Trophoblast cell (in vitro differentiated cells and primary cell): ENCODE data around the gene SLC22A23.

Experiments
- DNase-seq, 2 donors: peaks; one replicate each; pipeline ENCODE4 v3.0.0-alpha.2; 2016
- H2AFZ ChIP-seq: 2 replicates; pipeline ENCODE4 v1.6.1; 2013; ENCODE audit warnings: low read length, moderate library complexity, mild to moderate bottlenecking; ENCODE audit not compliant: insufficient read depth, poor library complexity
- H2AK5ac ChIP-seq: 2 replicates; pipeline ENCODE4 v1.6.1; 2013; ENCODE audit warnings: mild to moderate bottlenecking, low read length
- H2BK120ac ChIP-seq: 2 replicates; pipeline ENCODE4 v1.6.1; 2013; ENCODE audit warnings: low read length, mild to moderate bottlenecking, moderate library complexity; ENCODE audit not compliant: insufficient read depth, poor library complexity
- H2BK12ac ChIP-seq: 2 replicates; pipeline ENCODE4 v1.6.1; 2013; ENCODE audit warnings: mild to moderate bottlenecking, low read length, moderate library complexity
- H2BK5ac ChIP-seq: 2 replicates; pipeline ENCODE4 v1.6.1; 2013; ENCODE audit warnings: low read length, low read depth, moderate library complexity, mild to moderate bottlenecking; ENCODE audit not compliant: poor library complexity
- H3K14ac ChIP-seq: 2 replicates; pipeline ENCODE4 v1.6.1; 2013; ENCODE audit warnings: mild to moderate bottlenecking, low read length
- H3K18ac ChIP-seq: 2 replicates; pipeline ENCODE4 v1.6.1; 2013; ENCODE audit warnings: mild to moderate bottlenecking, low read length
- H3K23ac ChIP-seq: 2 replicates; pipeline ENCODE4 v1.6.1; 2013; ENCODE audit warnings: low read length
- H3K27ac ChIP-seq: 2 replicates; pipeline ENCODE4 v1.5.1; 2013; ENCODE audit warnings: low read depth, mild to moderate bottlenecking, inconsistent platforms, low read length, moderate library complexity
- H3K27me3 ChIP-seq: 2 replicates; pipeline ENCODE4 v1.6.1; 2013; ENCODE audit warnings: inconsistent platforms, mild to moderate bottlenecking, low read length, moderate library complexity; ENCODE audit not compliant: insufficient read depth
- H3K36me3 ChIP-seq, 2 experiments: 1 replicate in 1 of 2; 2 replicates in 1 of 2; pipeline ENCODE4 v1.6.1; 2013; ENCODE audit warnings: low read length in 2 of 2, mild to moderate bottlenecking in 2 of 2, moderate library complexity in 1 of 2; ENCODE audit not compliant: insufficient read depth in 2 of 2, control insufficient read depth in 1 of 2
- H3K4ac ChIP-seq: 2 replicates; pipeline ENCODE4 v1.6.1; 2013; ENCODE audit warnings: low read depth, mild to moderate bottlenecking, low read length, moderate library complexity
- H3K4me1 ChIP-seq, 2 experiments: 1 replicate in 1 of 2; 2 replicates in 1 of 2; pipeline ENCODE4 v1.6.1; 2013; ENCODE audit warnings: low read length in 2 of 2, mild to moderate bottlenecking in 2 of 2, moderate library complexity in 1 of 2; ENCODE audit not compliant: insufficient read depth in 2 of 2, control insufficient read depth in 1 of 2
- H3K4me2 ChIP-seq: 2 replicates; pipeline ENCODE4 v1.6.1; 2013; ENCODE audit warnings: inconsistent platforms, mild to moderate bottlenecking, low read length, moderate library complexity
- H3K4me3 ChIP-seq: 2 replicates; pipeline ENCODE4 v1.5.1; 2013; ENCODE audit warnings: mild to moderate bottlenecking, low read depth, low read length, inconsistent platforms
- H3K79me1 ChIP-seq: one replicate; pipeline ENCODE4 v1.6.1; 2013; ENCODE audit warnings: low read length
- H3K79me2 ChIP-seq: 2 replicates; pipeline ENCODE4 v1.6.1; 2013; ENCODE audit warnings: low read length, mild to moderate bottlenecking; ENCODE audit not compliant: control insufficient read depth, insufficient read depth, poor library complexity
- H3K9ac ChIP-seq: 2 replicates; pipeline ENCODE4 v1.6.1; 2013; ENCODE audit warnings: mild to moderate bottlenecking, low read length
- H3K9me3 ChIP-seq: 2 replicates; pipeline ENCODE4 v1.6.1; 2013; ENCODE audit warnings: low read depth, mild to moderate bottlenecking, control low read depth, inconsistent platforms, low read length; ENCODE audit not compliant: insufficient read depth
- H4K12ac ChIP-seq: 2 replicates; pipeline ENCODE4 v1.6.1; 2013; ENCODE audit warnings: low read depth, mild to moderate bottlenecking, low read length, moderate library complexity
- H4K8ac ChIP-seq: 2 replicates; pipeline ENCODE4 v1.6.1; 2013; ENCODE audit warnings: low read depth, mild to moderate bottlenecking, low read length, moderate library complexity
- H4K91ac ChIP-seq: one replicate; pipeline ENCODE4 v1.6.1; 2013; ENCODE audit warnings: low read depth, mild to moderate bottlenecking, low read length, moderate library complexity
- WGBS: extraction: QIAGEN DNeasy Blood & Tissue Kit; methylation state at CpG from one replicate; pipeline ENCODE4 v1.1.7; 2013; ENCODE audit warnings: missing lambda C conversion rate; ENCODE audit not compliant: insufficient read length, insufficient coverage; ENCODE audit errors: extremely low coverage; 5-methylcytosine and 5-hydroxymethylcytosine counted together

The SLC22A23 gene

GRCh38 chr6:3398755-3399696 is 57.8 kb downstream of the SLC22A23 start:
- H3K18ac ChIP-seq = no peak overlapping the region

GRCh38 chr6:3398165-3398562 is 58.7 kb downstream of the SLC22A23 start:
- H3K79me1 ChIP-seq = peaks cover 11% of the 10 kb centered on the region
- H4K12ac ChIP-seq = no peak overlapping the region
- no peak overlapping the region for H3K23ac ChIP-seq
- no peak overlapping the region for H2AK5ac ChIP-seq
- no peak overlapping the region for H3K18ac ChIP-seq
- peaks cover 6 to 8% of the 10 kb centered on the region in 2 experiments for H3K36me3 ChIP-seq
- H2BK120ac ChIP-seq = no peak overlapping the region
- no peak overlapping the region for H2BK5ac ChIP-seq
- H3K4me1 ChIP-seq = peaks cover 7 to 8% of the 10 kb centered on the region in 2 experiments
- H3K4me2 ChIP-seq = no peak overlapping the region
- DNase-seq = no peak
- no peak overlapping the region for H4K91ac ChIP-seq
- no peak overlapping the region for H3K4ac ChIP-seq
- WGBS = no CpG with 5 or more reads among the region's 3 CpGs
- no peak overlapping the region for H4K8ac ChIP-seq
- no peak overlapping the region for H2AFZ ChIP-seq
- H3K4me3 ChIP-seq = no peak overlapping the region
- no peak overlapping the region for H3K14ac ChIP-seq
- H3K79me2 ChIP-seq = peaks cover 3% of the 10 kb centered on the region
- no peak overlapping the region for H3K9ac ChIP-seq
- H2BK12ac ChIP-seq = no peak overlapping the region
- H3K27ac ChIP-seq = no peak overlapping the region
- no peaks in the 10 kb centered on the region for H3K27me3 ChIP-seq
- H3K9me3 ChIP-seq = peaks cover 3% of the 10 kb centered on the region

More at GRCh38 chr6:3398755-3399696, 57.8 kb downstream of the SLC22A23 start:
- H3K23ac ChIP-seq = no peak overlapping the region
- peaks cover 3% of the 10 kb centered on the region for H3K9me3 ChIP-seq
- H3K9ac ChIP-seq = no peak overlapping the region
- H2BK5ac ChIP-seq = no peak overlapping the region
- H3K4me3 ChIP-seq = no peak overlapping the region
- no peak overlapping the region for H2BK120ac ChIP-seq
- peaks cover 6 to 8% of the 10 kb centered on the region in 2 experiments for H3K36me3 ChIP-seq
- H2AFZ ChIP-seq = no peak overlapping the region
- H4K12ac ChIP-seq = no peak overlapping the region
- no peak overlapping the region for H4K8ac ChIP-seq
- no peaks in the 10 kb centered on the region for H3K27me3 ChIP-seq
- no peak overlapping the region for H3K27ac ChIP-seq
- H4K91ac ChIP-seq = no peak overlapping the region
- H3K4me1 ChIP-seq = peaks cover 7 to 12% of the 10 kb centered on the region in 2 experiments
- H2AK5ac ChIP-seq = no peak overlapping the region
- DNase-seq = no peak
- no peak overlapping the region for H2BK12ac ChIP-seq
- peak overlapping the region; percentile 42 for H3K4ac ChIP-seq
- peaks cover 11% of the 10 kb centered on the region for H3K79me1 ChIP-seq
- WGBS = no CpG with 5 or more reads among the region's 18 CpGs
- no peak overlapping the region for H3K14ac ChIP-seq
- no peak overlapping the region for H3K4me2 ChIP-seq
- H3K79me2 ChIP-seq = peaks cover 3% of the 10 kb centered on the region

DNA sequence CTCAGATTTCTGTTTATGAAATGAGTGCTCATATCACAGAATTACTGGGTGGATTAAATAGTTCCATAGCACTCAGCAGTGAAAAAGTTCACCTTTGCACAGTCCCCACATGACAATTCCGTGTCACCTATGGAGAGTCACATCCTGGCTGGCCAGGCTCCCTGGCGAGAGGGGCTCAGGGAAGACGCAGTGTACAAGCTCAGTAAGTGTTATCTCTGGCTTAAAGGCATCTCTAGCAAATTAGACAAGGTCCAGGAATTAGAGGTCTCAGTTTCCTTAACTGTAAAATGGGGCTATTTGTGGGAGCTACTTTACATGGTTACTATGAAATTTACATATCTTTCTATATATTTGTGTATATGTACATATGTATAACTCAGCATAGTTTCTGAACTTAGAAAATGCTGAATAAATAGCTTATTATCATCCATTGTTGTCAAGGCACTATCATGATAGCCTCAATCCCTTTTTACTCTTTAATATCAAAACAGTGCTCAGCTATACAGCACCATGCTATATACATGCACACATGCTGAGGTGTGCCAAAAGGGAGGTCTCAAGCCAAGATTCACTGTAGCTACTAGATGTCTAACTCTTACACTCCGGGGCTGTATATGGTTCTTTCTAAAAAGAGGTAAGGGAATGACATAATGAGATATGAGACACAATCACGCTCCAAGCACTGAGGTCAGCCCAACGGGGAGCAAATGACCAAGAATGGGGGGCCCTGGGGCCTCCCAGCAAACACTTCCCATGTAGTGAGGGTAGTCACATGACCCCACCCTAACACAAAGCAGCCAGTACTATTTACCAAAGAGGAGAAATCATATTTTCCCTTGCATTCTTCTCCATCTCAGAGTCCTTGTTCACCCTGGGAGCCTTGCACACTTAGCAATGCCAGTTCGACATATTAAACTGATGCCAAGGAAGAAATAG is 59.4 kb downstream of the SLC22A23 start:
- H3K18ac ChIP-seq = no peak overlapping the region
- H2BK5ac ChIP-seq = no peak overlapping the region
- H3K14ac ChIP-seq = no peak overlapping the region
- H2AK5ac ChIP-seq = no peak overlapping the region
- DNase-seq = no peak
- no peak overlapping the region for H4K8ac ChIP-seq
- no peak overlapping the region for H3K9ac ChIP-seq
- H4K12ac ChIP-seq = no peak overlapping the region
- WGBS = no CpG with 5 or more reads among the region's 7 CpGs
- H3K4me1 ChIP-seq = peaks cover 7 to 9% of the 10 kb centered on the region in 2 experiments
- H3K27ac ChIP-seq = no peak overlapping the region
- H3K4me2 ChIP-seq = no peak overlapping the region
- no peak overlapping the region for H4K91ac ChIP-seq
- H3K79me1 ChIP-seq = peaks cover 9% of the 10 kb centered on the region
- peaks cover 3% of the 10 kb centered on the region for H3K9me3 ChIP-seq
- H2BK12ac ChIP-seq = no peak overlapping the region
- H3K4ac ChIP-seq = peak overlapping the region; percentile 12
- H3K4me3 ChIP-seq = no peak overlapping the region
- H3K79me2 ChIP-seq = peaks cover 3% of the 10 kb centered on the region
- no peaks in the 10 kb centered on the region for H3K27me3 ChIP-seq
- H2AFZ ChIP-seq = no peak overlapping the region
- no peak overlapping the region for H3K23ac ChIP-seq
- H3K36me3 ChIP-seq = peaks cover 6 to 8% of the 10 kb centered on the region in 2 experiments
- no peak overlapping the region for H2BK120ac ChIP-seq

GRCh38 chr6:3396503-3397180 is 60.2 kb downstream of the SLC22A23 start:
- Histone ChIP-seq H4K8ac (no peak overlapping the region), H3K4ac (no peak overlapping the region), H3K4me1 (peaks cover 5 to 12% of the 10 kb centered on the region in 2 experiments), H2BK12ac (no peak overlapping the region), H3K79me1 (peaks cover 5% of the 10 kb centered on the region), H3K79me2 (peaks cover 3% of the 10 kb centered on the region), H3K23ac (no peak overlapping the region), H3K14ac (no peak overlapping the region), H4K12ac (peak overlapping the region; percentile 14), H2AFZ (no peak overlapping the region), H3K4me2 (no peak overlapping the region), H2AK5ac (no peak overlapping the region), H3K27ac (no peak overlapping the region), H3K9me3 (peaks cover 3% of the 10 kb centered on the region), H3K4me3 (no peak overlapping the region), H3K18ac (no peak overlapping the region), H3K27me3 (no peaks in the 10 kb centered on the region), H2BK120ac (no peak overlapping the region), H3K9ac (no peak overlapping the region), H2BK5ac (no peak overlapping the region), H4K91ac (no peak overlapping the region), H3K36me3 (peaks cover 6 to 8% of the 10 kb centered on the region in 2 experiments)
- DNase-seq = no peak
- no CpG with 5 or more reads among the region's 19 CpGs for WGBS
